HUES48 (cell line): ENCODE measurements around the gene NLGN4Y.

Experiments
- H3K27ac ChIP-seq: one replicate; pipeline ENCODE4 v1.7.0; 2013; ENCODE audit warnings: low read depth, low read length, inconsistent platforms
- H3K27me3 ChIP-seq: 2 replicates; pipeline ENCODE4 v1.6.1; 2013; ENCODE audit warnings: mild to moderate bottlenecking, low read length; ENCODE audit not compliant: control insufficient read depth, insufficient read depth
- H3K36me3 ChIP-seq: 2 replicates; pipeline ENCODE4 v1.6.1; 2013; ENCODE audit warnings: low read length; ENCODE audit not compliant: control insufficient read depth, insufficient read depth
- H3K4me1 ChIP-seq: 2 replicates; pipeline ENCODE4 v1.6.1; 2013; ENCODE audit warnings: mild to moderate bottlenecking, low read length; ENCODE audit not compliant: control insufficient read depth, insufficient read depth
- H3K4me3 ChIP-seq: 2 replicates; pipeline ENCODE4 v1.5.1; 2013; ENCODE audit warnings: mild to moderate bottlenecking, low read depth, low read length
- H3K9ac ChIP-seq: 2 replicates; pipeline ENCODE4 v1.6.1; 2013; ENCODE audit warnings: mild to moderate bottlenecking, low read depth, low read length, moderate library complexity
- H3K9me3 ChIP-seq: 2 replicates; pipeline ENCODE4 v1.6.1; 2013; ENCODE audit warnings: low read length; ENCODE audit not compliant: control insufficient read depth, insufficient read depth

NLGN4Y gene

GRCh38 chrY:14644157-14644952 lies 120.0 kb downstream of the NLGN4Y start:
- H3K27ac ChIP-seq, result no peak overlapping the region
- no peak overlapping the region for H3K4me3 ChIP-seq
- no peaks in the 10 kb centered on the region for H3K36me3 ChIP-seq
- H3K4me1 ChIP-seq, result no peaks in the 10 kb centered on the region
- H3K9me3 ChIP-seq, result no peaks in the 10 kb centered on the region
- no peak overlapping the region for H3K9ac ChIP-seq
- H3K27me3 ChIP-seq, result no peaks in the 10 kb centered on the region

GRCh38 chrY:14679181-14679580 lies 154.9 kb downstream of the NLGN4Y start:
- Histone ChIP-seq H3K9ac (no peak overlapping the region), H3K36me3 (no peaks in the 10 kb centered on the region), H3K4me1 (no peaks in the 10 kb centered on the region), H3K27ac (no peak overlapping the region), H3K9me3 (no peaks in the 10 kb centered on the region), H3K27me3 (no peaks in the 10 kb centered on the region), H3K4me3 (no peak overlapping the region)

- no peaks in the 10 kb centered on the region for H3K4me1 ChIP-seq
- H3K9me3 ChIP-seq, result no peaks in the 10 kb centered on the region
- H3K27ac ChIP-seq, result no peak overlapping the region
- H3K27me3 ChIP-seq, result no peaks in the 10 kb centered on the region
- H3K4me3 ChIP-seq, result no peak overlapping the region
- no peaks in the 10 kb centered on the region for H3K36me3 ChIP-seq
- no peak overlapping the region for H3K9ac ChIP-seq
Observed at GRCh38 chrY:14694543-14694942, 170.2 kb downstream of the NLGN4Y start.

GRCh38 chrY:14708158-14708557 lies 183.8 kb downstream of the NLGN4Y start:
- H3K27ac ChIP-seq, result no peak overlapping the region
- H3K9me3 ChIP-seq, result no peaks in the 10 kb centered on the region
- no peaks in the 10 kb centered on the region for H3K4me1 ChIP-seq
- no peak overlapping the region for H3K9ac ChIP-seq
- H3K4me3 ChIP-seq, result no peak overlapping the region
- H3K36me3 ChIP-seq, result no peaks in the 10 kb centered on the region
- H3K27me3 ChIP-seq, result no peaks in the 10 kb centered on the region

- Histone ChIP-seq H3K36me3 (no peaks in the 10 kb centered on the region), H3K27me3 (no peaks in the 10 kb centered on the region), H3K27ac (no peak overlapping the region), H3K9ac (no peak overlapping the region), H3K4me1 (no peaks in the 10 kb centered on the region), H3K9me3 (no peaks in the 10 kb centered on the region), H3K4me3 (no peak overlapping the region)
Observed at GRCh38 chrY:14741596-14741995, 217.3 kb downstream of the NLGN4Y start.

GRCh38 chrY:14748329-14748728 lies 224.0 kb downstream of the NLGN4Y start:
- H3K4me3 ChIP-seq, result no peak overlapping the region
- H3K27ac ChIP-seq, result no peak overlapping the region
- H3K4me1 ChIP-seq, result no peaks in the 10 kb centered on the region
- no peak overlapping the region for H3K9ac ChIP-seq
- no peaks in the 10 kb centered on the region for H3K27me3 ChIP-seq
- H3K9me3 ChIP-seq, result no peaks in the 10 kb centered on the region
- H3K36me3 ChIP-seq, result no peaks in the 10 kb centered on the region

GRCh38 chrY:14755571-14755970 lies 231.2 kb downstream of the NLGN4Y start:
- Histone ChIP-seq H3K4me1 (no peaks in the 10 kb centered on the region), H3K27ac (no peak overlapping the region), H3K9me3 (no peaks in the 10 kb centered on the region), H3K9ac (no peak overlapping the region), H3K27me3 (no peaks in the 10 kb centered on the region), H3K4me3 (no peak overlapping the region), H3K36me3 (no peaks in the 10 kb centered on the region)

GRCh38 chrY:14762903-14763302 lies 238.6 kb downstream of the NLGN4Y start:
- Histone ChIP-seq H3K27ac (no peak overlapping the region), H3K9me3 (no peaks in the 10 kb centered on the region), H3K27me3 (no peaks in the 10 kb centered on the region), H3K4me3 (no peak overlapping the region), H3K36me3 (no peaks in the 10 kb centered on the region), H3K4me1 (no peaks in the 10 kb centered on the region), H3K9ac (no peak overlapping the region)

GRCh38 chrY:14763600-14763999 lies 239.3 kb downstream of the NLGN4Y start:
- H3K36me3 ChIP-seq, result no peaks in the 10 kb centered on the region
- H3K4me3 ChIP-seq, result no peak overlapping the region
- H3K9me3 ChIP-seq, result no peaks in the 10 kb centered on the region
- H3K27me3 ChIP-seq, result no peaks in the 10 kb centered on the region
- H3K9ac ChIP-seq, result no peak overlapping the region
- no peak overlapping the region for H3K27ac ChIP-seq
- no peaks in the 10 kb centered on the region for H3K4me1 ChIP-seq

GRCh38 chrY:14778208-14778607 lies 253.9 kb downstream of the NLGN4Y start:
- Histone ChIP-seq H3K9ac (no peak overlapping the region), H3K36me3 (no peaks in the 10 kb centered on the region), H3K4me1 (no peaks in the 10 kb centered on the region), H3K4me3 (no peak overlapping the region), H3K27me3 (no peaks in the 10 kb centered on the region), H3K27ac (no peak overlapping the region), H3K9me3 (no peaks in the 10 kb centered on the region)

- H3K9ac ChIP-seq, result no peak overlapping the region
- no peaks in the 10 kb centered on the region for H3K9me3 ChIP-seq
- no peaks in the 10 kb centered on the region for H3K27me3 ChIP-seq
- no peak overlapping the region for H3K4me3 ChIP-seq
- no peaks in the 10 kb centered on the region for H3K36me3 ChIP-seq
- no peak overlapping the region for H3K27ac ChIP-seq
- H3K4me1 ChIP-seq, result no peaks in the 10 kb centered on the region
Observed at GRCh38 chrY:14793104-14793503, 268.8 kb downstream of the NLGN4Y start.
